ENCODE measurements around the gene DDAH1.

Gene DDAH1

GRCh38 chr1:85393490-85393889 lies 71.5 kb downstream of the DDAH1 start:
- DNase-seq (ENCODE audit: low read depth in 2 of 2): no peak

GRCh38 chr1:85388416-85388815 lies 76.5 kb downstream of the DDAH1 start:
- DNase-seq (ENCODE audit: low read depth in 2 of 2): no peak

GRCh38 chr1:85387781-85388180 lies 77.2 kb downstream of the DDAH1 start:
- DNase-seq (ENCODE audit: low read depth in 2 of 2): no peak

- DNase-seq (ENCODE audit: low read depth in 2 of 2): no peak
Measured at GRCh38 chr1:85386068-85386722, 78.8 kb downstream of the DDAH1 start.

- no peak for DNase-seq (ENCODE audit: low read depth in 2 of 2)
Measured at GRCh38 chr1:85379203-85380136, 85.5 kb downstream of the DDAH1 start.

- no peak for DNase-seq (ENCODE audit: low read depth in 2 of 2)
Measured at GRCh38 chr1:85378534-85378933, 86.4 kb downstream of the DDAH1 start.

- no peak for DNase-seq (ENCODE audit: low read depth in 2 of 2)
Measured at GRCh38 chr1:85376356-85376755, 88.6 kb downstream of the DDAH1 start.

- no peak for DNase-seq (ENCODE audit: low read depth in 2 of 2)
Measured at GRCh38 chr1:85375493-85375892, 89.5 kb downstream of the DDAH1 start.

GRCh38 chr1:85374160-85374559 lies 90.8 kb downstream of the DDAH1 start:
- no peak for DNase-seq (ENCODE audit: low read depth in 2 of 2)

GRCh38 chr1:85373378-85373708 lies 91.6 kb downstream of the DDAH1 start:
- no peak for DNase-seq (ENCODE audit: low read depth in 2 of 2)

- DNase-seq (ENCODE audit: low read depth in 2 of 2): no peak
Measured at GRCh38 chr1:85372683-85373377, 92.1 kb downstream of the DDAH1 start.

- no peak for DNase-seq (ENCODE audit: low read depth in 2 of 2)
Measured at GRCh38 chr1:85371021-85371420, 93.9 kb downstream of the DDAH1 start.

GRCh38 chr1:85368073-85368770 lies 96.7 kb downstream of the DDAH1 start:
- no peak for DNase-seq (ENCODE audit: low read depth in 2 of 2)

GRCh38 chr1:85366391-85367170 lies 98.4 kb downstream of the DDAH1 start:
- no peak for DNase-seq (ENCODE audit: low read depth in 2 of 2)

GRCh38 chr1:85365851-85366250 lies 99.1 kb downstream of the DDAH1 start:
- DNase-seq (ENCODE audit: low read depth in 2 of 2): no peak

GRCh38 chr1:85363521-85363920 lies 101.4 kb downstream of the DDAH1 start:
- no peak for DNase-seq (ENCODE audit: low read depth in 2 of 2)

GRCh38 chr1:85363092-85363491 lies 101.9 kb downstream of the DDAH1 start:
- DNase-seq (ENCODE audit: low read depth in 2 of 2): no peak

GRCh38 chr1:85361606-85362296 lies 103.2 kb downstream of the DDAH1 start:
- no peak for DNase-seq (ENCODE audit: low read depth in 2 of 2)

- DNase-seq (ENCODE audit: low read depth in 2 of 2): no peak
Measured at GRCh38 chr1:85360730-85361493, 104.0 kb downstream of the DDAH1 start.
